C4-2B (cell line): Measurements from ENCODE around the gene MET.

Experiments used
- H3K27ac ChIP-seq: fragments of 450-650 bp; 2 replicates; pipeline ENCODE4 v1.5.1; 2017
- CTCF ChIP-seq: fragments of 450-650 bp; conservative IDR thresholded peaks from 2 replicates; pipeline ENCODE4 v1.5.1; 2017; ENCODE audit warnings: mild to moderate bottlenecking
- ZFX ChIP-seq: fragments of 450-650 bp; IDR thresholded peaks from 2 replicates; pipeline ENCODE4 v1.6.1; 2017

The MET gene

GRCh38 chr7:116802144-116802745 is 130.2 kb downstream of the MET start:
- TF ChIP-seq CTCF = no peak
- TF ChIP-seq ZFX = no peak
- H3K27ac ChIP-seq = no peak overlapping the region

GRCh38 chr7:116802746-116803152 is 130.8 kb downstream of the MET start:
- TF ChIP-seq CTCF = peak; percentile 63
- TF ChIP-seq ZFX = no peak
- no peak overlapping the region for H3K27ac ChIP-seq

- no peak overlapping the region for H3K27ac ChIP-seq
- TF ChIP-seq ZFX = no peak
- TF ChIP-seq CTCF = no peak
Observed at GRCh38 chr7:116804471-116804870, 132.5 kb downstream of the MET start.

- no peak overlapping the region for H3K27ac ChIP-seq
- TF ChIP-seq CTCF (no peak), ZFX (no peak)
Observed at GRCh38 chr7:116805100-116805544, 133.1 kb downstream of the MET start.

- no peak overlapping the region for H3K27ac ChIP-seq
Observed at GRCh38 chr7:116806046-116806944, 134.3 kb downstream of the MET start.

GRCh38 chr7:116807011-116807560 is 135.1 kb downstream of the MET start:
- H3K27ac ChIP-seq = no peak overlapping the region
- no peak for TF ChIP-seq ZFX

More at GRCh38 chr7:116806046-116806944, 134.3 kb downstream of the MET start:
- TF ChIP-seq CTCF (no peak), ZFX (no peak)

GRCh38 chr7:116809636-116810266 is 137.8 kb downstream of the MET start:
- no peak overlapping the region for H3K27ac ChIP-seq
- no peak for TF ChIP-seq ZFX
- peak; percentile 87 for TF ChIP-seq CTCF
